ENCODE results near the gene TCF4.
A peak's percentile ranks its signal among the peaks of the same experiment; 100 is the strongest.

Gene TCF4

DNA sequence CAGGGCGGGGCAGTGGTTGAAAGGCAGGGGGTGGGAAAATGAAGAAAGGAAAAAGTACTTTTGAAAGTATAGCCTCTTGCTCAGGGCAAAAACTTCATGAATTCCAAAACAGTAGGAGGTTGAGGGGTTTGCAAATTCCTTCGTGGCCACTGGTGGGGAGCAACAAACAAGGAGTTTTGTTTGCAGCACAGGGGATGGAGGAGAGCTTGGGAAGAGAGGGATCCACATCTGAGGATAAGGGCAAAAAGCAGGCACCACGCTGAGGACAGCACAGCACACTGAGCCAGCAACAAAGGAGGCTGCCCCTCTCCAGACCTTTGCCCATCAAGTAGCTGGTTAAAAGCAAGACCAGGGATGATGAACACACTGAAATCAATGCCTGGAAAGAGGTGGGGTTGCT lies 148.9 kb downstream of the TCF4 start:
- DNase-seq (ENCODE audit: low read depth), result no peak

DNA sequence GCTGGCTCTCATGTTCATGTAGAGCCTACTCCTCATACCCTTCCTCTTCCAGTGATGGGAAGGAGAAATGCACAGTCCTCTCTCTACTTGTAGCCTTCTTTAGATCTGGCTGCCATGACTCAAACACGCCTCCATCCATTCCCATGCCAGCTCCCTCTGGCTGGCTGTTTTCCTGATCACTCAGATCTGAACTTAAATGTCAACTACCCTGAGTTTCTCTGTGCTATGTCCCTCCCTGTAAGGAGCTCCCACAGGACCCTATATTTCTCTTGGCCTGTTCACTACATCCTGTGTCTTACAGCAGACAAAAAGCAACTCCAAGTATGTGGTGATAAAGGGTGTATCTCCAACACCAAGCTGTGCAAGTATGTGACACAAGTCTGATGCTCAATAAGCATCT lies 152.4 kb downstream of the TCF4 start:
- DNase-seq (ENCODE audit: low read depth), result no peak

DNA sequence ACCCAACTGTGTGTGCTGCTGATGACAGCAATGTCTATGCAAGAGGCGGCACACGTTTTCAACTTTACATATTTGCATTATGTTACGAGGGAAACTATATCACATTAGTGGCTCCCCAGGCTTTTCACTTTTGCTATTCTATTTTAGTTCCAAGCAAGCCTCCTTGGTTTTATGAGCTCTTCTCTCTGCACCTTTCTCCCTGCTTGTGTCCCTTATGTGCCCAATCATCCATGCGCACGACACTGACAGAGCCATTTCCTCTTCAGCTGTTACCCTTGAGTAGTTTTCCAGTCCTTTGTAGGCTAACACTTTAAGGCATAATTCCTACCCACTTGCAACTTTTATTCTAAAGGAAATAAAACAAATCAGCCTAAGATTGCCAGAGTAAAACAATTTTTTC lies 154.3 kb downstream of the TCF4 start:
- no peak for DNase-seq (ENCODE audit: low read depth)

DNA sequence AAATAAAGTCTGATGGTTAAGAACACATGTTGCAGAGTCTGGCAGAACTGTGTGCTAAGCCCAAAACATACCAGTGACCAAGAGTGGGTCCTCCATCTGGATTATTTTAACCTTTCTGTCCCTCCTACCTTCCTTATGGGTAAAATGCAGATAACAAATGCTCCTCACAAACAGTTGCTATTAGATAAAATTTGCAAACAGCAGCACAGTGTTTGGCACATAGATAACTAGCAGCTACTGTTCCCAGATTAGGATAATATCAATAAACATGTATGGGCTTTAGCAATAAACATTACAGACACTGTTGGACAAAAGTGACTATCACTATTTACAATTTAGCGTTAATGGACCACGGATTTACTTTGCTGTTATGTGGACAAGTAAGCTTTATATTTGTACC lies 154.9 kb downstream of the TCF4 start:
- no peak for DNase-seq (ENCODE audit: low read depth)

DNA sequence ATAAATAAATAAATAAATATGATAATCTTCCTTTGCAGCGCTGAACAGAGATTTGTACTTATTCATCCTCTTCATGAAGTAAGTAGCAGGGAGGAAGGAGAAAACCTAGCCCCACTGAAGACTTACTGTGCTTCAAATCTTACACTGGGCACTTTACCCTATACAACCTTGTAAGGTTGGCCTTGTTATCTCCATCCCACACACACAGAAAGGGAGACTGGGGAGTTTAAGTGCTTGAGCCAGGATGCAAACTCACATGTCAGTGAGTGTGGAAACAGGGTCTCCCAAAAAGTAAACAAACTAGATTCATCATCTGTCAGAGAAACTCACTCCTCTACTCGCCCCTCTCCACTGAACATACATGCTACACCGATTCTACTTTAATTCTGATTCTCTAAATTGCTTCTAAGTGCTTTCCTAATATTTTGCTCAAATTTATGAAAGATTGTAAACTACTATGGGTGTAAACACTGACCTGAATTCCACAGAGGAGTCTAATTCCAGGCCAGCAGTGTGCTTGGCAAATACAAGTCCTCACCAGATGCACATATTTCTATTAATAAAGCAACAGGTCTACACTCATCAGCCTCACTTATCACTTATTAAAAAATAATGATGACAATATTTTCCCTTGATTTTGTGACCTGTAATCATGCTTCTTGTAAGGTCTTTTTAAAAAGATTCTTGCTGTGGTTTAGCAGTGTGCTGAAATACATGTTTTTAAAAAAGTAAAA lies 155.5 kb downstream of the TCF4 start:
- no peak for DNase-seq (ENCODE audit: low read depth)

DNA sequence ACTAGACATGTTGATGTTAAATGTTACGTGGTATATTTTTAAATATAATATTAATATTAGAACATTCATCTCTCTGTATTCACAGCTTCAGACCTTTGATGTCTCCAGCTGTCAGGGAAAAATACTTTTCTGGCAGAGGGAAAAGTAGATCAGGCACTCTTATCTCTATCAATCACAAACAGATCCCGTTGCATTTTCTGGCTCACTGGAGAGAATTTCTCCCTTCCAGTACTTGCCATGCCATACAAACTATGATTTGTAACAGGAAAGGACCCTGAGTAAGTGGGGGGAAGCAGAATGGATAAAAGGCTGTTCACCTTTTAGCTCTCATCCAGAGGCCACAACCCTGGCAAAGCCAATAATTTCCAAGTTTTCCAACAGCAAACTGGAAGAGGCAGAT lies 158.0 kb downstream of the TCF4 start:
- DNase-seq (ENCODE audit: low read depth), result no peak

DNA sequence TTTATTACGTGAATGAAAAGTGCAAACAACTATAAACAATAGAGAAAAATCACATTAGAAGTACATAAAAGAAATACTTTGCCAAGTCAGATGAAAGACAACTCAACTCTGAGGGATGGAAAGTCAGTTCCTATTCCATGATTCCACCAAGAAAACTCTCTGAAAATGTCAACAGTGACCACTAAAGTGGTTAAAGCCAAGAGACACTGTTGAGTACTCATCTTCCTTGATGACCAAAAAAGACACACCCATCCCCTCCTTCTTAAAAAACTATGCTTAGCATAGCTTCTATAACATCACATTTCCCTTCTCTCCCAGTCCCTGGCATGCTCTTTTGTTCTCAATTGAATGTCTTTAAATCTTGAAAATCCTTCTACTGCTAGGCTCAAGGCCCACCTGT lies 160.0 kb downstream of the TCF4 start:
- DNase-seq (ENCODE audit: low read depth), result no peak

DNA sequence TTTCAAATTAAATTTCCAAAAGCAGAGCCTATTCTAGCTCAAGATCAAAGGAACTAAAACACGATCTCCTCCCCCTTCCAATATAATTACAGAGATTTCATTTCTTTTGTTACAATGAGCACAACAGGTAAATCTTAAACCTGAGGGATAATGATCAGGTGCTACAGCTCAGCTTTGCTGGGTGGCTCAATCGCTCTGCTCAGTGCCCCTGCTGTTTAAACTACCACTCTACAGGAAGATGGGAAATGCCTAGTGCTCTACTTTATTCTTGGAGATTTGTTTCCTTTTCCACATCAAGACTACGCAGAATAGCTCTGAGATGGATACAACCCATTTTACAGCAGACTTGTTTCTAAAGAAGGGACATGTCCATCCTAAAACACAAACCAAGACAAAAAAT lies 162.3 kb downstream of the TCF4 start:
- no peak for DNase-seq (ENCODE audit: low read depth)

DNA sequence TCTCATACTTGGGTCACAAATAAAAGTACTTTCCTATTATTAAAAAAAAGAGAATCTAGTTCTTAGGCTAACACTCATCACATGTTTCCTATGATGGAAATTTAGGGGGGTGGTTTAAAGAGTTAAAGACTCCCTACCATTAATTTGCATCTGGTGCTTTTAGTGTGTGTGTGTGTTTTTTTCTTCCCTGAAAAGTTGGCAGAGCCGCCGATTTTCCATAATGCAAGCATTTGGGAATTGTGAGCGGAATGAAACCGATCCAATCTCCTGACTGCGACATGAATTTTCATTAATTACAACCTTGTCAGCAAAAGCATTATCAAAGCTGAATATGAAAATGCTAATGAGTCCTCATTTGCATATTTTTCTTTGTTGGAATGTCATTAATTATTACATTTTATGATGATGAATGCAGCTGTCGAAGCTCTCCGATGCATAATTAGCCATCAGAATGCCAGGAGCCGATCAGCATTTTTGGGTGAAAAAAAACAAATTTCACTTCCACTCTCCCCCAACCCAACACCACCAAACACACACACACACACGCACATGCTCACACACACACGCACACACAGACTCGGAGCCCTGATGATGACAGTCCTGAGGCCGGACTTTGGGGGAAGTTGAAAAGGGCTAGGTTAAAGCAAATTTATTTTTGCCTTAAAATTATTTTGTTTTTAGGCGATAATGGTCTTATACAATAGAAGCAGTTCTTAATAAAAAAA lies 165.4 kb downstream of the TCF4 start:
- DNase-seq (ENCODE audit: low read depth), result no peak

DNA sequence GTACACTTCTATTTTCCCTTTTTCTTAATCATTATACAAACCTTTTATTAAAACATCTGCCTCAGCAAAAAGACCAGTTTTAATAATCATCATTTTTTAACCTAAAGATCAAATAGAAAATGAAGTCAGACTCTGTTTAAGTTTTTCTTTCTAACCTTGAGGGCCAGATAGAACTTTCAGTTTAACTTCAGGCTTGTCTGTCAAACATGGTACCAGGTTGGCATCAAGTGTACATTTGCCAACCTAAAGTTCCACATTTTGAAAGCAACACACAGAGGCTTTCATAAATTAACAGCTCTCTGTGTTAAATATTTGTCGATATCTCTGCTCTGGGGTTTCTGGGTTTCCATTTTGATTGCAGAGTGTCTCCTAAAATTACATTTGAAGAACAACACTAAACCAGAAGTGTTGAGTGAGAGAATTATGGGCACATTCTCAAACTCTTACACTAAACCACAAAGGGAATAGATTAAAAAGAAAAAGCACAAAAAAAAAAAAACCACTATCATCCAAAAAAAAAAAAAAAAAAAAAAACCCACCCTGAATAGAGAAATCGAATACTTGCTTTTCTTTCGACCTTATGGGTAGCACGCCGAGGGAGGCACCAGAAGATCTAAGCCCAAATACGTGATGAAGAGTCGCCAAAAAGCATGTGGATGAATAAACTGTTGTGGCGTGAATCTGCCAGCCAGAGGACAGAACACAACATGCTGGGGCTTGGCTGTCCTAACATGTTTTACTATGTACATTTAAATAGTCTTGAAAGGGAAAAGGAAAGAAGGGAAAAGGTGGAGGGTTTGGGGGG lies 166.2 kb downstream of the TCF4 start:
- no peak for DNase-seq (ENCODE audit: low read depth)

DNA sequence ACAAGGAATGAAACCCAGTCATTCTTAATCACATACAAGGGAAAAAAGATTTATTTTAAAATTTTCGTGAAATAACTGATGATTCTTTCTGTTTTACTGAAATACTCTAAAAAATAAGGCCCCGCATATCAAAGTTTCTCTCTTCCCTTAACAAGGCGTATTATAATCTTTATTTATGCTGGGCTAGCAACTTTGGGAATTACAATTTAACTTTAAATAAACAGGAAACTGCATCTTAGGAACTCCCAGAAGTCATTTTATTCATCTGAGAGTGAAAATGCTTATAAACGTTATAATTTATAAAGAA lies 166.7 kb downstream of the TCF4 start:
- no peak for DNase-seq (ENCODE audit: low read depth)

DNA sequence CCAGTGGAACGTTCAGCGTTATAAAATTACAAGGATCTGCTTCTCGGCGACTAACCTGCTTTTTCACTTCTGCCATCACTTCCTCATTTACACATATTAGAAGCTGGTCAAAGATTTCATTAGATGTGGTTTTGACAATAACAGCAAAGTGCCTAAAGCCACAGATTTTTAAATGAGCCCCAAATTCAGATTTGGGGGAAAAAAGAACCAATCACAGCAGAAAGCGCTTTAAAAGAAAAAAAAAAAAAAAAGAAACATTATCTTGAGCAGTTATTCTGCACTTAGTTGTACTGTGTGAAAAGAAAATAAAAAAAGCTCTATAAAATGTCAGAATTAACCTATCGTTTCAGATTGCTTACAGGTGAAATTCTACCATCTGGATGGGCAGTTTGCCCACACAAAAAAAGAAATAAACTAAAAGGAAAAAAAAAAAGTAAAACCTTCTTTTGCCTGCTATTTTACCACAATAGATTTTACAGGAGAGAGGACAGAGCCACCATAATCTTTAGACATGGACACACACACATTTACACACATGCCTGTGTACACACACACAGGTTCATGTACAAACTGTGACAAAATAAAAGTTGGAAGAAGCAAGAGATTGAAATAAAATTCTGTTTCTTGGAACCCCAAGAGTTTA lies 167.2 kb downstream of the TCF4 start:
- DNase-seq (ENCODE audit: low read depth), result no peak

DNA sequence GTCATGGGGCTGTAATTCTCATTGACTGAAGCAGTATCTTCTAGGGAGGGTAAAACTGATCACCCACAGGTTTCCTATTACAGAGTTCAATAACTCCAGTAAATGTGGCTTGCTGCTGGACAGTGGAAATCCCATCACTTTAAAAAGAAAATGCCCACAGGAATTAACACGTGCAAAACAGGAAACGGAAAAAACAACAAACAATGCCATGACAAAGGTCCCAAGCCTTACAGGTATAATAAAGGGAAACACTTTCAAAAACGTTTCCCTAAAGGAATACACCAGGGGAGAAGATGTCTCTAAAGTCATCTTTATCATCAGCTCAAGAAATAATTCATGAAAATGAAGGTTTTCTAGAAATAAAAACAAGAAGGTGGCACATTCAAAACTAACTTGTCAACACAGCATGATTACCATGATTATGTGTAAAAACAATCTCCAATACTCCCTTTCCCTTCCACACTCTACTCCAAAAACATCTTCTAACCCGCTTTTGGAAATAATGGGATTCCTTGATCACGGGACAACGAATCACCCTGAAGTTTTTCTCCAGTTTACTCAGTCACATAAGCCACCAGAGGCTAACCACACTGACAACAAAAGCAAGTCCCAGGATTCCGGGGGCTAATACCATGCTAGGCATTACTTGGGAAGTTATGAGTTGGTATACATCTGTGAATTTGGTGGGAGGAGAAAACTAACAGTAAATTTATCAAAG lies 167.9 kb downstream of the TCF4 start:
- no peak for DNase-seq (ENCODE audit: low read depth)

DNA sequence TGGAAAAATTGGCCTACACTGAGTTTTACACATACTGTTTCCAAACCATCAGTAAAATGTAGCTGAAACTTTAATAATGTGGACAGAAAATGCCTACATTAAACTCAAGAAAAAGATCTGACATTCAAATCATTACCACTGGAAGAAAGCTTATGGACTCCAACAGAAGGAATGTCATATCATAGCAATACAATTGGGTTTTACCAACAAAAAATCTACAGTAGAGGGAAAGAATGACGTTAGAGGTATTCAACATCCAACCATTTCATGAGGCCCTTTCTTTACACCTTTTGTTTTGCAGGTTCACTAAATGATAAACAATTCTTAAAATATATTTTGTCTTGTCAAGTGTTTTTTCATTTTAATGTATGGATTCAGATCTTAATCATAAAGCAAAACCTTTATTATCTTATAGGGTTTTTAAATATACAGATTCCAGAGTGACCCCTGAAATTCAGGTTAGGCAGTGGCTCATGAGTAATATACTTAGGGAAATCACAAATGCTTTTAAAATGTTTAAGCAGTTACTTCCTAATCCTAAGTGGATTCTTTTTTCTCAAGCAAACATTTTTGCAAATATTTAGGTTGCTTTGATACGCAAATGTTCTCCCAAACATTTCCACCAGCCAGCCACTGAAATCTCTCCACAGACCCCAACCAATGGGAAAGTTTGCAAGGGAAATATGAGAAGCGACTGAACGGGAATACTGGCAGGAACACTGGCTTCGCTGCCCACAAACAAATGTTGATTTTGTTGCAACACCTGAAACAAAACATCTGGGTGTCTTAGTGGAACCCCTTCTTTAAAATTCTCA lies 168.7 kb downstream of the TCF4 start:
- DNase-seq (ENCODE audit: low read depth), result no peak

DNA sequence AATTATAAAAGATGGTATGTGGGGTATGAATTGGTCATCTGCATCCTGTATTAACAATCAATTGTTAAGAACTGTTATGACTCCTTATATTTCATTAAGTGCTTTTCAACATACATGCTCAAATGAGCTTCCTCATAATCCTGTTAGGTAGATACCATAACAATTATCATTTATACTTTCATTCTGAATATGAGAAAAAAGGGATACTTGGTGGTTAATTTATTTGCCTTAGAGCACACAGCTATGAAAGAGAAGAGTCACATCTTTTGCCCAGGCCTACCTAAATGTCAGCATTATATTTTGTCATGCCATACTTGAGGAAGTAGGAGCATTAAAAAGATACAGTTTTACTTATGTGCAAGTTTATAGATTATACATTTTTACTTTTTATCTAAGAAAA lies 169.6 kb downstream of the TCF4 start:
- no peak for DNase-seq (ENCODE audit: low read depth)

DNA sequence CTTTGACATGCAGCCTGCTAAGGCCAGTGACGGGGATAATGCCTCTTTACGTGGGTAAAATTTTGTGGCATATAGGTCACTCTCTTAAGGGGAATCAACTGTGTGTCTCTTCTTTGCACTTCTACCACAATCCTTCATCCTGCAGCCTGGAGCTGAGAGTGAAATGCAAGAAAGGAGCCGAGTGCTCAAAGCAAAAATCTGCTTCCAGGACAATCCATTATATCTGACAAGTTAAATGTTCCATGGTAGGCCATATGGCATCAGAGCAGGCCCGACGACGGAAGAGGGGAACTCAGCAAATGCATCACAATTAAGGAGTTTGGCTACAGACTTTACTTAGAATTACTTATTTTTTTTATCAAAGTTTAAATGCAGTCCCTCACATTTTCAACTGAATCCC lies 171.2 kb downstream of the TCF4 start:
- no peak for DNase-seq (ENCODE audit: low read depth)

DNA sequence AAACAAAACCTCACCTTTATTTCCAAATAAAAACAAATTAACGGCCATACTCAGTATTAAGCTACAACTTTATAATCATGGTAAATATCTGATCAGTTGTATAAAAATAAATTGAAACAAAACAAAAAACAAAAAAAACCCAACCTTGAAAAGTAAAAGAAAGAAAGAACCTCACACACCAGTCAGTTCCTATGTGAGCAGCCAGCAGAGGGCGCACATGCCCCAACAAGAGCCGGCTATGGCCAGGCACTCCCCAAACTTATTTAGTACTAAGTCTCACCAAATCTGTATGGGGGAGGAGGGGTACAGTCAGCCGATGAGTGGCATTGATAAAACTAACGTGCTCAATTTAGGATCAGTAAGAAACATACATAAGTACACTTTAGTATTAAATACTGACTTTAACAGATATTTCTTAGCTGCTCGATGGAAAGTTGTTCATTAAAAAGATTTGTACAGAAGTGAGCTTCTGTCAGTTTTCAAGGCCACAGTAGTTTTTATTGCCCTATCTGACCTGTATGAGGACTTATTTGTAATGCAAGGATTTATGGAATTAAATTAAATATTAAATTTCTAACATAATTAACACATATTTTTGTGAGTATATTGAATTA lies 172.6 kb downstream of the TCF4 start:
- peak; percentile 80 for DNase-seq (ENCODE audit: low read depth)

DNA sequence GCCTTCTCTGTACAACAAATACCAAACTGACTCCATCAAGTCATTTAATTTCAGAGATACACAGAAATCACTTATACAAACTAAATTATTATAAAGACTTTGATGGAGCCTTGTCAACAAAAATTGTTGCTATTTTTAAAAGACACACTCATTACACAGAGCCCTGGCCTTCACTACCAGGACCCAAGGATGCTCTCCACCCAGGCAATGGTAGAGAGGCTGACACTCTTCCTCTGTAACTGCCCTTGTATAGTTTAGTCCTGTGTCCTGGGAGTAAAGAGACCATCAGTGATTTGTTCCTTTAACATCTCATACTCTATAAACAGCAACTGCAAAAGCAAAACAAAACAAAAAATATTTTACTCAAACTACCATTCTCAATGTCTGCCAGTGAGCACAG lies 173.5 kb downstream of the TCF4 start:
- DNase-seq (ENCODE audit: low read depth), result no peak

DNA sequence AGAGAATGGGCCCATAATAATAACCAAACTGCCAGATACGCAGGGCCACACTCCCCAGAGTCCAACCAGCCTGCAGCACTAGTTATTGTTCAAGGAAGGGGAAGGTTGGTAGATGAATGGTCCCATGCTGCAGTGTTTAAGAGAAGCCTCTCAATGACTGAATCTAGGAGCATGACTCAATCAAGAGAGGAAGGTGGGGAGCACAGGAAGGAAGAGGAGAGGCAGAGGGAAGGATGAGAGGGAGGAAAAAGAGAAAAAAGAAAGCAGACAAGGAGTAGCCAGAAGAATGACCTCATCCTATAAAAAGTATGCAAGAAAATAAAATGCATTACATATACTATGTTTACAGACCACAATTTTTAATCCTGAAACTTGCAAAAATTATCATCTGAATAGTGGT lies 174.5 kb downstream of the TCF4 start:
- no peak for DNase-seq (ENCODE audit: low read depth)

DNA sequence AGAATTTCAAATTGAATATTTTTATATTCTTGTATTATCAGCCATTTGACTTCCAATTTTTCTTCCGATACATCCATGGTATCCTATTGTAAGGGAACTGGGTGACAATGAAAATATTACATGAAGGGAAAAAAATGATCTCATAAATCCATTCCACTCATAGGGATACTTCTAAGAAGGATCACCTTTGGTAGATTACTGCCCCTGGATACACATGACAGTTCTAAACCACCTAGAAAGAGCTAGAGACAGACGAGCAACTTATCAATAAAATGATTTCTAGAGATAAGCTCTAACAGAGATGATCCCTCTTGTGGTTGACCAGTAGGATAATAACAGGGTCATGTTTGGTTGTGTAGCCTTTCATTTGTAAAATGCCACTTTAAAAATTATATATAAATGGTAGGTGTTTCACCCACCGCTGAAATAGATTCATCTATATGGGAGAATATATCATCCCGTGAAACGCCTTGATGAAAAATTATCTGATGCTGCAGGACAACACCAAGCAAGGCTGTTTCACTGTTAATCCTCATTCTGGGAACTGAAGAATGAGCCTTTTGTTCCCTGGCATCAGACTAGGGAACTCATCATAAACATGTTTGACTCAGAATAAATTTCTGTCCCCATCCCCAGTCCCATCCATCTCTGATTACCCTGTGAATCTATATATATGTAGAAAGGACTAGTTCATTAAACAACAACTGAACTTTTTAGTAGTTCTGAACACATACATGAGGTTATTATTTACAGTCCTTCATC lies 180.0 kb downstream of the TCF4 start:
- no peak for DNase-seq (ENCODE audit: low read depth)
